ENCODE data around the gene UNC5C. TPM values are rescaled to one million over a fixed set of nuclear protein-coding genes. Genes with fewer than 3 reads are reported as not detected.

The UNC5C gene
- 1.3 and 2.3 TPM in 2 replicates for total RNA-seq (2013; cell fraction: nucleolus; rRNA removed)
- 0.11 and 0.27 TPM in 2 replicates for total RNA-seq (2014; rRNA removed)
- total RNA-seq (2014; rRNA removed; fragmentation: Illumina TruSeq; extraction: Trizol): 0.13 and 0.18 TPM in 2 replicates
- total RNA-seq (2021): 0.48 and 0.64 TPM in 2 replicates
- polyA plus RNA-seq (2011; ENCODE audit: low read depth): not detected
- polyA plus RNA-seq (2011; rRNA removed): 1.5 and 2.0 TPM in 2 replicates
- 2.6 and 3.1 TPM in 2 replicates for polyA plus RNA-seq (2011; cell fraction: cytosol; rRNA removed)
- 5.9 TPM in 2 replicates for polyA plus RNA-seq (2011; cell fraction: nucleus; rRNA removed)
- 0.06 TPM in 1 of 2 replicates, not detected in the other for polyA plus RNA-seq (2012)
- 0.03 and 0.15 TPM in 2 replicates for polyA plus RNA-seq (2014; fragmentation: Illumina TruSeq; extraction: Trizol)
- under 1 TPM in 1 of 2 experiments, not detected in 1; 0.02 TPM for polyA plus RNA-seq (2014; fragmentation: Nextera tagmentation; extraction: Ambion mirVana)
- polyA plus RNA-seq (2014; rRNA removed): 0.13 and 0.20 TPM in 2 replicates
- polyA plus RNA-seq (2016; fragmentation: Nextera tagmentation; extraction: Ambion mirVana): under 1 TPM; 0.13 to 0.36 TPM
- polyA minus RNA-seq (2011; rRNA and poly(A)+ RNA removed): 6.2 and 7.4 TPM in 2 replicates
- 1.1 and 2.6 TPM in 2 replicates for polyA minus RNA-seq (2011; cell fraction: cytosol; rRNA and poly(A)+ RNA removed)
- 11.8 and 26.1 TPM in 2 replicates for polyA minus RNA-seq (2011; cell fraction: nucleus; rRNA and poly(A)+ RNA removed)
- Bru-seq, nascent RNA: percentile 51 among the genes with signal in this experiment
- percentile 45 among the genes with signal in this experiment for BruChase-seq, experiment 1, labeled RNA remaining after a 6-hour chase
- percentile 49 among the genes with signal in this experiment for BruChase-seq, experiment 2, labeled RNA remaining after a 2-hour chase
- long read RNA-seq, experiment 1, partial matches to known transcripts: 1 of 3 reads
- long read RNA-seq, experiment 1, other reads (novel, unspliced or antisense): 2 of 3 reads
- long read RNA-seq, experiment 2, partial matches to known transcripts: 1 of 11 reads
- long read RNA-seq, experiment 2, other reads (novel, unspliced or antisense): 10 of 11 reads

- TF ChIP-seq NKRF (conservative IDR thresholded peaks at IDR 0.05) (0 out of 2 replicates have a peak, but pooled peaks have one; percentile 16), CHD2 (IDR thresholded peaks at IDR 0.05; ENCODE audit: borderline replicate concordance, low read depth, low read length) (peak; percentile 55; the same call in 1 of the 2 replicates), CTCF (IDR thresholded peaks at IDR 0.05 in 2 of 3, conservative IDR thresholded peaks at IDR 0.05 in 1 of 3; ENCODE audit: control insufficient read depth in 2 of 3, extremely low read depth in 1 of 3, insufficient read depth in 1 of 3, low read depth in 3 of 3, low read length in 3 of 3) (peak in 1 of 3 experiments; percentile 5; a peak in 1 of 6 replicates)
- TF ChIP-seq, protein P1, sequence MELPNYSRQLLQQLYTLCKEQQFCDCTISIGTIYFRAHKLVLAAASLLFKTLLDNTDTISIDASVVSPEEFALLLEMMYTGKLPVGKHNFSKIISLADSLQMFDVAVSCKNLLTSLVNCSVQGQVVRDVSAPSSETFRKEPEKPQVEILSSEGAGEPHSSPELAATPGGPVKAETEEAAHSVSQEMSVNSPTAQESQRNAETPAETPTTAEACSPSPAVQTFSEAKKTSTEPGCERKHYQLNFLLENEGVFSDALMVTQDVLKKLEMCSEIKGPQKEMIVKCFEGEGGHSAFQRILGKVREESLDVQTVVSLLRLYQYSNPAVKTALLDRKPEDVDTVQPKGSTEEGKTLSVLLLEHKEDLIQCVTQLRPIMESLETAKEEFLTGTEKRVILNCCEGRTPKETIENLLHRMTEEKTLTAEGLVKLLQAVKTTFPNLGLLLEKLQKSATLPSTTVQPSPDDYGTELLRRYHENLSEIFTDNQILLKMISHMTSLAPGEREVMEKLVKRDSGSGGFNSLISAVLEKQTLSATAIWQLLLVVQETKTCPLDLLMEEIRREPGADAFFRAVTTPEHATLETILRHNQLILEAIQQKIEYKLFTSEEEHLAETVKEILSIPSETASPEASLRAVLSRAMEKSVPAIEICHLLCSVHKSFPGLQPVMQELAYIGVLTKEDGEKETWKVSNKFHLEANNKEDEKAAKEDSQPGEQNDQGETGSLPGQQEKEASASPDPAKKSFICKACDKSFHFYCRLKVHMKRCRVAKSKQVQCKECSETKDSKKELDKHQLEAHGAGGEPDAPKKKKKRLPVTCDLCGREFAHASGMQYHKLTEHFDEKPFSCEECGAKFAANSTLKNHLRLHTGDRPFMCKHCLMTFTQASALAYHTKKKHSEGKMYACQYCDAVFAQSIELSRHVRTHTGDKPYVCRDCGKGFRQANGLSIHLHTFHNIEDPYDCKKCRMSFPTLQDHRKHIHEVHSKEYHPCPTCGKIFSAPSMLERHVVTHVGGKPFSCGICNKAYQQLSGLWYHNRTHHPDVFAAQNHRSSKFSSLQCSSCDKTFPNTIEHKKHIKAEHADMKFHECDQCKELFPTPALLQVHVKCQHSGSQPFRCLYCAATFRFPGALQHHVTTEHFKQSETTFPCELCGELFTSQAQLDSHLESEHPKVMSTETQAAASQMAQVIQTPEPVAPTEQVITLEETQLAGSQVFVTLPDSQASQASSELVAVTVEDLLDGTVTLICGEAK (IDR thresholded peaks at IDR 0.05; ENCODE audit: borderline replicate concordance): no peak
- no peaks in the 10 kb centered on the region; the same call in 1 of the 2 replicates for H4K20me1 ChIP-seq (ENCODE audit: control insufficient read depth, insufficient read depth)
- ChIA-PET RAD21 (ENCODE audit: unreplicated experiment) (interaction anchor here (1.2 to 3.6 kb wide), 6 partner anchors 11 to 51 kb away, joined by 3 to 25 read pairs (median 5); no protein-coding TSS in a partner anchor), CTCF (interaction anchor here (1.3 to 6.6 kb wide), 3 partner anchors 21 to 38 kb away, joined by 4 to 87 read pairs (median 7); no protein-coding TSS in a partner anchor), POLR2A (interaction anchor here (0.7 to 2.4 kb wide), 5 partner anchors 20 to 38 kb away, joined by 3 to 8 read pairs (median 3); no protein-coding TSS in a partner anchor), SMC1A (ENCODE audit: uncharacterized antibody, unreplicated experiment) (interaction anchor here (1.1 to 8.3 kb wide), 6 partner anchors 10 to 48 kb away, joined by 3 to 89 read pairs (median 6); no protein-coding TSS in a partner anchor)
- H2AFZ ChIP-seq (ENCODE audit: control insufficient read depth, low read depth, low read length): peak within 1 kb of the TSS; percentile 62
- H3K36me3 ChIP-seq (ENCODE audit: control insufficient read depth in 2 of 2, insufficient read depth in 2 of 2, low read length in 1 of 2): no peaks in the 10 kb centered on the region
- no peaks in the 10 kb centered on the region for H3K79me2 ChIP-seq (ENCODE audit: control insufficient read depth, insufficient read depth, low read length)
- no peak within 1 kb of the TSS for H3K27ac ChIP-seq (ENCODE audit: control insufficient read depth, insufficient read depth)
- peak within 1 kb of the TSS; percentile 92 for H3K4me2 ChIP-seq (ENCODE audit: control insufficient read depth, insufficient read depth)
- intact Hi-C loops (cut with micrococcal nuclease; ENCODE audit: unreplicated experiment) (loop anchor here (1.0 kb wide), 1 partner anchor 7 kb away; no protein-coding TSS in a partner anchor), in situ Hi-C loops (cut with MboI) (no loop called here)
- no peak for DNase-seq (ENCODE audit: low read depth, low spot score)
- H3K9me3 ChIP-seq (replicated peaks; ENCODE audit: control insufficient read depth, insufficient read depth, low read length): no peaks in the 10 kb centered on the region
- BruUV-seq (replicated peaks): no TSS peak
- 25% methylated on average over 31 of the region's 37 CpGs for WGBS (ENCODE audit: insufficient coverage, insufficient replicate concordance, low lambda C conversion rate, missing lambda C conversion rate)
- H3K27me3 ChIP-seq (replicated peaks in 1 of 2; ENCODE audit: control insufficient read depth in 2 of 2, insufficient read depth in 2 of 2, low read length in 1 of 2): peaks cover 0 to 17% of the 10 kb centered on the region in 2 experiments; a peak in 2 of 4 replicates
- no peaks in the 10 kb centered on the region for H3K4me1 ChIP-seq (ENCODE audit: control insufficient read depth, insufficient read depth, low read length)
- ATAC-seq: peak; percentile 24
- no peak within 1 kb of the TSS for H3K9ac ChIP-seq (ENCODE audit: control insufficient read depth, insufficient read depth, low read length)
- peak within 1 kb of the TSS; percentile 46; the same call in 1 of the 2 replicates for H3K4me3 ChIP-seq
- no peak for FAIRE-seq
These were observed at the start of gene UNC5C for GRCh38 chr4:95548738-95549245. Gene UNC5C (minus strand): TSS chr4:95548973.

Measured in GM12878 (cell line).